H1 (cell line): ENCODE data around the gene LBHD1. TPM values are rescaled to one million over a fixed set of nuclear protein-coding genes. Genes with fewer than 3 reads are reported as not detected.

Experiments used
- BACH1 ChIP-seq: IDR thresholded peaks from 2 replicates; pipeline ENCODE4 v1.6.1; 2012; ENCODE audit warnings: low read length, improper control_type of control experiment
- BRCA1 ChIP-seq: IDR thresholded peaks from 2 replicates; pipeline ENCODE4 v1.6.1; 2012; ENCODE audit warnings: low read depth, low read length, improper control_type of control experiment
- CTCF ChIP-seq, 3 experiments: IDR thresholded peaks; 1 replicate in 2 of 3; 2 replicates in 1 of 3; pipeline versions ENCODE4 v1.5.1 to v1.6.1; 2011; ENCODE audit warnings: low read length in 3 of 3, mild to moderate bottlenecking in 3 of 3, inconsistent platforms in 2 of 3, low read depth in 1 of 3, moderate library complexity in 1 of 3; ENCODE audit not compliant: insufficient read depth in 1 of 3; ENCODE audit errors: control extremely low read depth in 1 of 3
- EGR1 ChIP-seq: IDR thresholded peaks from 2 replicates; pipeline ENCODE4 v1.6.1; 2011; ENCODE audit warnings: low read depth, low read length, borderline replicate concordance
- HDAC2 ChIP-seq, 2 experiments: fragments of 300-600 bp in 1 of 2; sonication (generic) in 1 of 2; IDR thresholded peaks; 2 replicates each; pipeline ENCODE4 v1.6.1; 2011 to 2012; ENCODE audit warnings: low read depth in 2 of 2, low read length in 2 of 2, mild to moderate bottlenecking in 2 of 2, moderate library complexity in 2 of 2, borderline replicate concordance in 1 of 2, inconsistent platforms in 1 of 2
- KDM1A ChIP-seq: fragments of 200-600, 300-600 bp; sonication (generic); IDR thresholded peaks from 2 replicates; pipeline ENCODE4 v1.7.1; 2016; ENCODE audit warnings: mild to moderate bottlenecking, low read length, borderline replicate concordance
- KDM4A ChIP-seq: IDR thresholded peaks from one replicate; pipeline ENCODE4 v1.7.1; 2012; ENCODE audit warnings: low read depth, mild to moderate bottlenecking, moderate library complexity, low read length, inconsistent platforms; ENCODE audit not compliant: severe bottlenecking
- RAD21 ChIP-seq, 2 experiments: IDR thresholded peaks in 1 of 2; conservative IDR thresholded peaks in 1 of 2; 2 replicates each; pipeline ENCODE4 v1.6.1; 2011; ENCODE audit warnings: low read depth in 2 of 2, low read length in 2 of 2, improper control_type of control experiment in 1 of 2, inconsistent platforms in 1 of 2, mild to moderate bottlenecking in 1 of 2, moderate library complexity in 1 of 2
- SAP30 ChIP-seq: fragments of 300-600 bp; sonication (generic); IDR thresholded peaks from 2 replicates; pipeline ENCODE4 v1.7.1; 2012; ENCODE audit warnings: low read length, moderate library complexity, mild to moderate bottlenecking, inconsistent platforms; ENCODE audit not compliant: insufficient read depth, insufficient replicate concordance
- SIRT6 ChIP-seq: IDR thresholded peaks from one replicate; pipeline ENCODE4 v1.7.1; 2012; ENCODE audit warnings: low read length, inconsistent platforms
- TAF7 ChIP-seq: optimal IDR thresholded peaks from 2 replicates; pipeline ENCODE3; 2011; ENCODE audit warnings: low read depth, mild to moderate bottlenecking, inconsistent platforms, low read length, moderate library complexity, borderline replicate concordance
- polyA plus RNA-seq, 7 experiments: library from polyadenylated mRNA; depleted of rRNA in 3 of 7; stranded (reverse) in 5 of 7; unstranded in 2 of 7; fragments of >200 nt in 5 of 7; fragments of 200-250 nt in 2 of 7; gene quantifications; 1 replicate in 5 of 7; 2 replicates in 1 of 7; 4 replicates in 1 of 7; pipeline versions ENCODE4 v1.2.1 to v1.2.3, GENCODE V29; 2011 to 2013; ENCODE audit warnings: missing spikeins in 2 of 7, mixed read lengths in 2 of 7
- total RNA-seq: library from RNA; stranded (reverse); fragmentation: NEBNext Ultra II Directional; extraction: Animal tissue kit (Norgen Biotek cat#: 25700); gene quantifications from 2 replicates; pipeline ENCODE4 v1.2.1, GENCODE V29; 2021

Gene LBHD1
- total and polyA plus RNA-seq, 2 of the 8 experiments (the other 6 are each of a cell fraction or from before 2014, with no cell fraction given) = 2.3 to 5.2 TPM

GRCh38 chr11:62678770-62679696 lies 7.0 kb upstream of the LBHD1 start, which contains the start of gene UBXN1 (continued):
- TF ChIP-seq BACH1 (no peak), HDAC2 (IDR thresholded peaks at IDR 0.05; ENCODE audit: borderline replicate concordance in 1 of 2, low read depth in 2 of 2, low read length in 2 of 2) (peak in 1 of 2 experiments; percentile 81; a peak in 1 of 4 replicates), TAF7 (no peak), KDM1A (no peak), EGR1 (peak; percentile 80), SIRT6 (no peak), SAP30 (peak; percentile 34), KDM4A (peak; percentile 67), BRCA1 (no peak), CTCF (IDR thresholded peaks at IDR 0.05; ENCODE audit: control extremely low read depth in 1 of 3, insufficient read depth in 1 of 3, low read depth in 1 of 3, low read length in 3 of 3) (no peak; a peak in 1 of 4 replicates), RAD21 (IDR thresholded peaks at IDR 0.05 in 1 of 2, conservative IDR thresholded peaks at IDR 0.05 in 1 of 2; ENCODE audit: low read depth in 2 of 2, low read length in 2 of 2) (no peak)
